ENCODE measurements around the gene DHRS3. TPM values are rescaled to one million over a fixed set of nuclear protein-coding genes. Genes with fewer than 3 reads are reported as not detected.

DHRS3 gene
- polyA plus RNA-seq, 4 donors: 68.0 to 91.1 (median 79.2) TPM

GRCh38 chr1:12600880-12601633, 17.0 kb downstream of the DHRS3 start:
- DNase-seq (ENCODE audit: low read depth in 4 of 4, low spot score in 3 of 4): no peak

GRCh38 chr1:12600335-12600734, 17.7 kb downstream of the DHRS3 start:
- no peak for DNase-seq (ENCODE audit: low read depth in 4 of 4, low spot score in 3 of 4)

GRCh38 chr1:12599657-12600056, 18.4 kb downstream of the DHRS3 start:
- no peak for DNase-seq (ENCODE audit: low read depth in 4 of 4, low spot score in 3 of 4)

GRCh38 chr1:12598974-12599373, 19.0 kb downstream of the DHRS3 start:
- DNase-seq (ENCODE audit: low read depth in 4 of 4, low spot score in 3 of 4): no peak

GRCh38 chr1:12597792-12598191, 20.2 kb downstream of the DHRS3 start:
- no peak for DNase-seq (ENCODE audit: low read depth in 4 of 4, low spot score in 3 of 4)

GRCh38 chr1:12596007-12596821, 21.8 kb downstream of the DHRS3 start:
- DNase-seq (ENCODE audit: low read depth in 4 of 4, low spot score in 3 of 4): no peak

- no peak for DNase-seq (ENCODE audit: low read depth in 4 of 4, low spot score in 3 of 4)
Measured at GRCh38 chr1:12595757-12596006, 22.3 kb downstream of the DHRS3 start.

GRCh38 chr1:12594966-12595756, 22.8 kb downstream of the DHRS3 start:
- DNase-seq (ENCODE audit: low read depth in 4 of 4, low spot score in 3 of 4): peak in 1 of 4 donors; percentile 49

GRCh38 chr1:12594490-12594889, 23.5 kb downstream of the DHRS3 start:
- DNase-seq (ENCODE audit: low read depth in 4 of 4, low spot score in 3 of 4): no peak

GRCh38 chr1:12593621-12594066, 24.4 kb downstream of the DHRS3 start:
- DNase-seq (ENCODE audit: low read depth in 4 of 4, low spot score in 3 of 4): no peak

GRCh38 chr1:12592496-12592895, 25.5 kb downstream of the DHRS3 start:
- no peak for DNase-seq (ENCODE audit: low read depth in 4 of 4, low spot score in 3 of 4)

- no peak for DNase-seq (ENCODE audit: low read depth in 4 of 4, low spot score in 3 of 4)
Measured at GRCh38 chr1:12591267-12591938, 26.6 kb downstream of the DHRS3 start.

GRCh38 chr1:12588695-12589094, 29.3 kb downstream of the DHRS3 start:
- no peak for DNase-seq (ENCODE audit: low read depth in 4 of 4, low spot score in 3 of 4)

- no peak for DNase-seq (ENCODE audit: low read depth in 4 of 4, low spot score in 3 of 4)
Measured at GRCh38 chr1:12587981-12588640, 29.9 kb downstream of the DHRS3 start.

- no peak for DNase-seq (ENCODE audit: low read depth in 4 of 4, low spot score in 3 of 4)
Measured at GRCh38 chr1:12585951-12586942, 31.8 kb downstream of the DHRS3 start.

GRCh38 chr1:12585536-12585935, 32.5 kb downstream of the DHRS3 start:
- no peak for DNase-seq (ENCODE audit: low read depth in 4 of 4, low spot score in 3 of 4)

GRCh38 chr1:12584900-12585525, 33.0 kb downstream of the DHRS3 start:
- no peak for DNase-seq (ENCODE audit: low read depth in 4 of 4, low spot score in 3 of 4)

GRCh38 chr1:12583484-12583883, 34.5 kb downstream of the DHRS3 start:
- no peak for DNase-seq (ENCODE audit: low read depth in 4 of 4, low spot score in 3 of 4)

GRCh38 chr1:12582649-12583048, 35.4 kb downstream of the DHRS3 start:
- no peak for DNase-seq (ENCODE audit: low read depth in 4 of 4, low spot score in 3 of 4)

Data from right renal pelvis (tissue), 4 donors.